ENCODE results near the gene THADA. TPM values are rescaled to one million over a fixed set of nuclear protein-coding genes. Genes with fewer than 3 reads are reported as not detected.

The THADA gene
- total RNA-seq, 1 donor from 2014 or later, result 51.4 TPM

DNA sequence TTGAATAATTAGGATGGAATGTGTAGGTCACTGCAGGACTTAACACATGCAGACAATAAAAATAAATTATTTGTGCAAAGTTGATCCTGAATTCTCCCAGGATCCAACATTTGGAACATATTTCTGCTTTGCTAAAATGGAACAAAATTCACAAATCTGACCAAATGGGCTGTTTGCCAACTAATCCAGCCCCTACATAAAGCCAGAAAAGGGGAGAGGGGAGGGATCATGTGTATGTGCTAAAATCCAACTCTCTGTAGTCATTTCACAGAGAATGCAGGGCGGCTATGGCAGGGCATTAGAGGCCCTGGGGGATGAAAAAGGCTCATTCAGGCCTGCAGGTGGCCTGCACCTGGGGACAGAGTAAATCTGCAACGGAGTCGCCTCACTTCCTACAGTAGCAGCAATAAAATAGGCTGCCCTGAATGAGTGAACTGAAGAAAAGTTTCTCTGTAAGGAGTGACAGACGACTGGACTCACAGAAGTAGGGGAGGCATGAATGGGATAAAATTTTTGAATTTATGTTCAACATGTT lies 365.4 kb downstream of the THADA start:
- no peak for ATAC-seq (ENCODE audit: low read depth)
- ChIA-PET POLR2A (interaction anchor here (4.3 to 13.9 kb wide), 3 partner anchors 9 to 100 kb away, joined by 43 to 561 read pairs (median 58); no protein-coding TSS in a partner anchor), CTCF (interaction anchor here (1.8 to 12.6 kb wide), 8 partner anchors 10 to 284 kb away, joined by 12 to 336 read pairs (median 37); no protein-coding TSS in a partner anchor)
- H3K4me1 Mint-ChIP-seq, result peaks cover 54% of the 10 kb centered on the region
- no peak for DNase-seq
- no peaks in the 10 kb centered on the region for H3K9me3 Mint-ChIP-seq
- TF ChIP-seq, protein P1, sequence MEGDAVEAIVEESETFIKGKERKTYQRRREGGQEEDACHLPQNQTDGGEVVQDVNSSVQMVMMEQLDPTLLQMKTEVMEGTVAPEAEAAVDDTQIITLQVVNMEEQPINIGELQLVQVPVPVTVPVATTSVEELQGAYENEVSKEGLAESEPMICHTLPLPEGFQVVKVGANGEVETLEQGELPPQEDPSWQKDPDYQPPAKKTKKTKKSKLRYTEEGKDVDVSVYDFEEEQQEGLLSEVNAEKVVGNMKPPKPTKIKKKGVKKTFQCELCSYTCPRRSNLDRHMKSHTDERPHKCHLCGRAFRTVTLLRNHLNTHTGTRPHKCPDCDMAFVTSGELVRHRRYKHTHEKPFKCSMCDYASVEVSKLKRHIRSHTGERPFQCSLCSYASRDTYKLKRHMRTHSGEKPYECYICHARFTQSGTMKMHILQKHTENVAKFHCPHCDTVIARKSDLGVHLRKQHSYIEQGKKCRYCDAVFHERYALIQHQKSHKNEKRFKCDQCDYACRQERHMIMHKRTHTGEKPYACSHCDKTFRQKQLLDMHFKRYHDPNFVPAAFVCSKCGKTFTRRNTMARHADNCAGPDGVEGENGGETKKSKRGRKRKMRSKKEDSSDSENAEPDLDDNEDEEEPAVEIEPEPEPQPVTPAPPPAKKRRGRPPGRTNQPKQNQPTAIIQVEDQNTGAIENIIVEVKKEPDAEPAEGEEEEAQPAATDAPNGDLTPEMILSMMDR (IDR thresholded peaks at IDR 0.05), result no peak
- peak overlapping the region; percentile 30 for H3K27ac Mint-ChIP-seq
- peaks cover 36% of the 10 kb centered on the region for H3K36me3 Mint-ChIP-seq (ENCODE audit: low read depth)
- H3K4me3 Mint-ChIP-seq, result no peak overlapping the region
- no peaks in the 10 kb centered on the region for H3K27me3 Mint-ChIP-seq
- intact Hi-C loops (cut with micrococcal nuclease), result no loop called here

DNA sequence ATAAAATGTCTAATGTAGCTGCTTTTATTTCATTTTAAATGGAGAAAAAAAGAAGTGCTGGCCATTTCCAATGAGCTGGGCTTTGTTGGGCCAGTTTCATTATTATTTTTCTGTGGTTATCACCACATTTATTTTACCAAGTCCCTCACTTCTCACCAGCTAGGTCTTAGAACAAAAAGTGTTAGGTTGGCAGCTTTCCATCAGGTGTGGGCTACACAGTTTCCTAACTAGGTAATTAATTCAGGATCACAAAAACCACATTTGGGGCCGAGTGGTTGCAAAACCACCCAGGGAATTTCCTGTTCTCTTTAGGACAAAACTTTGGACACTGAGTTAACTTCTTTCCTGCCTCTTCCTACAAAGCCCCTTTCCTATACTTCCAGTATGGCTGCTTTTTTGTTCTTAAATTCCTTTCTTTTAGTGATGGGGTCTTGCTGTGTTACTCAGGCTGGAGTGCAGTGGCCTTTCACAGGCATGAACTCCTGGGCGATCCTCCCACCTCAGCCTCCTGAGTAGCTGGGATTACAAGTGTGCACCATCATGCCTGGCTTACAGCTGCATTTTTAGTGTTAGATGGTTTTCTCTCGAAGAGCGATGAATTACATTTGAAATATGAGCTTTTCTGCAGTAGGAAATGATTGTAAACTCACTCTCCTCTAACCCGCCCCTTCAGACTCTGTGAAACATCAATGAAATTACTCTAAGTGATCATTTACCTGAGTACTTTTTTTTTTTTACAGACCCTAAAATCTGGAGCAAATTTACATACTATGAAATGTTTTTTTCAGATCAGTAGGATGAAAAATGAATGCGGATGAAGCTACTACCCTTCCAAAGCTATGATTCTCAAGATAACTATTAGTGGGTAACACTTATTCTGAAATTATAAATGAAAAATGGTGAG lies 366.8 kb downstream of the THADA start:
- H3K4me3 Mint-ChIP-seq, result peak overlapping the region; percentile 13
- H3K27ac Mint-ChIP-seq, result peak overlapping the region; percentile 88
- H3K27me3 Mint-ChIP-seq, result peaks cover 2% of the 10 kb centered on the region
- no peaks in the 10 kb centered on the region for H3K9me3 Mint-ChIP-seq
- H3K4me1 Mint-ChIP-seq, result peaks cover 50% of the 10 kb centered on the region
- TF ChIP-seq, protein P1 (IDR thresholded peaks at IDR 0.05), result no peak
- intact Hi-C loops (cut with micrococcal nuclease), result loop anchor here (1.0 to 2.0 kb wide), 5 partner anchors 254 to 400 kb away; no protein-coding TSS in a partner anchor
- no peak for DNase-seq
- CTCF ChIA-PET, result interaction anchor here (0.6 to 12.6 kb wide), 35 partner anchors 9 to 312 kb away, joined by 3 to 336 read pairs (median 5); no protein-coding TSS in a partner anchor
- peaks cover 40% of the 10 kb centered on the region for H3K36me3 Mint-ChIP-seq (ENCODE audit: low read depth)
- no peak for ATAC-seq (ENCODE audit: low read depth)
- POLR2A ChIA-PET, result interaction anchor here (0.6 to 13.9 kb wide), 11 partner anchors 9 to 281 kb away, joined by 3 to 561 read pairs (median 10); no protein-coding TSS in a partner anchor

DNA sequence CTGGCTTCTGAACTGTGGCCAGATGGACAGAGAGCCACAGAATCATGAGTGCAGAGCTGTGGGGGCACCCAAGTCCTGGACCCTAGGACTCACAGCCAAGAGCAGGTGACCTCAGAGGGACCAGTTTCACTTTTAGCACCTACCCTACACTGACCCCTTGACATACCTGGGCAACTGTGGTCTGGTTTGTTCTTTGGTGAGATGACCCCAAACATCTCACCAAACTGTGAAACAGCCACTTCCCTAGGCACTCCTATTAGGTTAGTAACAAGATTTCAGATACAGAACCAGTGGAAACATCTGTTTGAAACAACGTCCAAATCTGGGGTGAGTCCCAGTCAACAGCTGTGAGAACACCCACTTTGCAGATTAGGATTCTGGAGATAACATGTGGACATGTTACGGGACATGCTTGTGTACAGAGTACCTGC lies 367.5 kb downstream of the THADA start:
- intact Hi-C loops (cut with micrococcal nuclease), result loop anchor here (2.0 kb wide), 3 partner anchors 314 to 400 kb away; no protein-coding TSS in a partner anchor
- Mint-ChIP-seq H3K9me3 (no peaks in the 10 kb centered on the region), H3K27me3 (peaks cover 2% of the 10 kb centered on the region), H3K4me1 (peaks cover 48% of the 10 kb centered on the region), H3K36me3 (ENCODE audit: low read depth) (peaks cover 45% of the 10 kb centered on the region), H3K27ac (peak overlapping the region; percentile 88), H3K4me3 (peak overlapping the region; percentile 95)
- DNase-seq, result no peak
- ChIA-PET POLR2A (interaction anchor here (0.9 to 13.9 kb wide), 13 partner anchors 8 to 280 kb away, joined by 3 to 561 read pairs (median 8); no protein-coding TSS in a partner anchor), CTCF (interaction anchor here (0.9 to 12.6 kb wide), 23 partner anchors 8 to 282 kb away, joined by 3 to 336 read pairs (median 10); no protein-coding TSS in a partner anchor)
- ATAC-seq (ENCODE audit: low read depth), result no peak
- TF ChIP-seq, protein P1 (IDR thresholded peaks at IDR 0.05), result no peak

DNA sequence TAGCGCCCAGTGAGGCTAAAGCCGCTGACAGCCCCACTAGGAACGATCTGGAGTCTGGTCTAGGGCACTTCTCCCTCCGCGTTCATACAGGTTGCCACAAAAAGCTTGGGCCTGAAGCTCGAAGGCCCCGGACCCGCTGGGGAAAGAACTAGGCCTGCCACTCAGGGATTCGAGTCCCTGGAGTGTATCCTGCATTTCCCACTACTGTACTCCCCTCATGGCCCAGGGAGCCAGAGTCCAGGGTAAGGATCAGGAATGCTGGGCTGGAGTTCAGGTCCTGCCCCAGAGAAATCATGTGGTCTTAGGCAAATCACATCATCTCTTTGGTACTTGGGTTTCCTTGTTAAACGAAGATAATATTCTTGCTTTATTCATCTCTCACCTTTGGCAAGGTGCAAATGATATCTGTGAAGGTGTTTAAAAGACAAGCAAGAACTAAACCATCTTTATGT lies 368.0 kb downstream of the THADA start:
- peaks cover 45% of the 10 kb centered on the region for H3K36me3 Mint-ChIP-seq (ENCODE audit: low read depth)
- ATAC-seq (ENCODE audit: low read depth), result no peak

More for the DNA sequence above, 368.0 kb downstream of the THADA start:
- intact Hi-C loops (cut with micrococcal nuclease), result loop anchor here (1.0 to 2.0 kb wide), 8 partner anchors 97 to 417 kb away; partner anchors contain the start of genes PLEKHH2 and THADA
- Mint-ChIP-seq H3K4me1 (peaks cover 45% of the 10 kb centered on the region), H3K27ac (peak overlapping the region; percentile 88), H3K9me3 (no peaks in the 10 kb centered on the region), H3K27me3 (peaks cover 2% of the 10 kb centered on the region), H3K4me3 (peak overlapping the region; percentile 95)
- ChIA-PET POLR2A (interaction anchor here (0.9 to 13.9 kb wide), 14 partner anchors 8 to 418 kb away, joined by 3 to 561 read pairs (median 14); no protein-coding TSS in a partner anchor), CTCF (interaction anchor here (0.7 to 12.6 kb wide), 13 partner anchors 9 to 281 kb away, joined by 3 to 336 read pairs (median 24); no protein-coding TSS in a partner anchor)
- TF ChIP-seq, protein P1 (IDR thresholded peaks at IDR 0.05), result no peak
- DNase-seq, result no peak

Measured in activated B cell treated with CpG ODN at 0.5 μM for 24 hours (primary cell).